Common myeloid progenitor, CD34-positive (primary cell): ENCODE data around the gene FGFR3.
A peak's percentile ranks its signal among the peaks of the same experiment; 100 is the strongest.

Experiments used
- CTCF ChIA-PET: fragments of 350-600 bp; sonication (Branson Sonifier 250); formaldehyde crosslinking; loops from one replicate; lab custom pipeline; 2021; ENCODE audit warnings: antibody characterized with exemption; lab: Charles Lee
- POLR2A ChIA-PET: fragments of 350-600 bp; sonication (Branson Sonifier 250); formaldehyde crosslinking; loops from one replicate; lab custom pipeline; 2021; ENCODE audit warnings: antibody characterized with exemption; lab: Charles Lee
- DNase-seq, 3 donors: peaks; one replicate each; pipeline versions ENCODE4 v3.0.0 to v3.0.0-alpha.2; 2013
- H3K27ac ChIP-seq, 2 experiments: 1 replicate in 1 of 2; 2 replicates in 1 of 2; pipeline ENCODE4 v1.7.0; 2013; ENCODE audit warnings: inconsistent platforms in 2 of 2, low read length in 2 of 2, mild to moderate bottlenecking in 2 of 2, low read depth in 1 of 2, moderate library complexity in 1 of 2; ENCODE audit not compliant: severe bottlenecking in 2 of 2, insufficient read depth in 1 of 2, poor library complexity in 1 of 2
- H3K27me3 ChIP-seq, 5 experiments: replicated peaks in 2 of 5; 1 replicate in 3 of 5; 2 replicates in 2 of 5; pipeline versions ENCODE4 v1.6.1 to v1.7.0; 2013; ENCODE audit warnings: low read length in 4 of 5, mild to moderate bottlenecking in 2 of 5, moderate library complexity in 2 of 5, inconsistent platforms in 1 of 5; ENCODE audit not compliant: insufficient read depth in 5 of 5, control insufficient read depth in 4 of 5
- H3K36me3 ChIP-seq, 4 experiments: 1 replicate in 2 of 4; 2 replicates in 2 of 4; pipeline versions ENCODE4 v1.6.1 to v1.7.0; 2013; ENCODE audit warnings: low read length in 3 of 4, control low read depth in 1 of 4, mild to moderate bottlenecking in 1 of 4; ENCODE audit not compliant: control insufficient read depth in 4 of 4, insufficient read depth in 4 of 4
- H3K4me1 ChIP-seq, 4 experiments: 1 replicate in 3 of 4; 2 replicates in 1 of 4; pipeline versions ENCODE4 v1.6.1 to v1.7.1; 2013; ENCODE audit warnings: low read length in 3 of 4, mild to moderate bottlenecking in 3 of 4, control low read depth in 1 of 4, inconsistent platforms in 1 of 4, moderate library complexity in 1 of 4; ENCODE audit not compliant: control insufficient read depth in 4 of 4, insufficient read depth in 4 of 4; ENCODE audit errors: control extremely low read depth in 1 of 4
- H3K4me3 ChIP-seq, 7 experiments: 1 replicate in 4 of 7; 2 replicates in 3 of 7; pipeline versions ENCODE4 v1.5.1 to v1.7.0; 2013; ENCODE audit warnings: mild to moderate bottlenecking in 7 of 7, low read length in 6 of 7, moderate library complexity in 6 of 7, inconsistent platforms in 2 of 7, low read depth in 2 of 7, control low read depth in 1 of 7; ENCODE audit not compliant: insufficient read depth in 4 of 7, control insufficient read depth in 1 of 7; ENCODE audit errors: extremely low read depth in 1 of 7
- H3K9me3 ChIP-seq, 5 experiments: 1 replicate in 4 of 5; 2 replicates in 1 of 5; pipeline versions ENCODE4 v1.6.1 to v1.7.1; 2013; ENCODE audit warnings: low read length in 4 of 5, mild to moderate bottlenecking in 2 of 5, inconsistent platforms in 1 of 5, low read depth in 1 of 5, moderate library complexity in 1 of 5; ENCODE audit not compliant: control insufficient read depth in 4 of 5, insufficient read depth in 2 of 5; ENCODE audit errors: control extremely low read depth in 1 of 5
- WGBS: methylation state at CpG from one replicate; pipeline ENCODE4 v1.1.5; 2013; ENCODE audit not compliant: insufficient coverage; 5-methylcytosine and 5-hydroxymethylcytosine counted together

The FGFR3 gene

GRCh38 chr4:1825326-1825725, 32.2 kb downstream of the FGFR3 start:
- ChIA-PET CTCF (no interaction called here), POLR2A (no interaction called here)
- H3K4me3 ChIP-seq = no peak overlapping the region
- no peaks in the 10 kb centered on the region for H3K27me3 ChIP-seq
- no peaks in the 10 kb centered on the region for H3K9me3 ChIP-seq
- no peaks in the 10 kb centered on the region for H3K4me1 ChIP-seq
- H3K27ac ChIP-seq = no peak overlapping the region
- peaks cover 0 to 66% (median 45%) of the 10 kb centered on the region in 4 experiments for H3K36me3 ChIP-seq
- no peak for DNase-seq
- WGBS = 97% methylated on average over 19 of the region's 19 CpGs

- 97% methylated on average over 29 of the region's 30 CpGs for WGBS
- Histone ChIP-seq H3K27ac (no peak overlapping the region), H3K4me1 (peaks cover 0 to 6% (median 3%) of the 10 kb centered on the region in 4 experiments), H3K4me3 (no peak overlapping the region), H3K36me3 (peaks cover 0 to 70% (median 46%) of the 10 kb centered on the region in 4 experiments), H3K9me3 (no peaks in the 10 kb centered on the region), H3K27me3 (no peaks in the 10 kb centered on the region)
- DNase-seq = no peak
- ChIA-PET CTCF (interaction anchor here (1.6 kb wide), 1 partner anchor 72 kb away, joined by 5 read pairs; no protein-coding TSS in a partner anchor), POLR2A (no interaction called here)
Observed at GRCh38 chr4:1826531-1827350, 33.6 kb downstream of the FGFR3 start.

- peaks cover 5 to 67% (median 45%) of the 10 kb centered on the region in 4 experiments for H3K36me3 ChIP-seq
- 93% methylated on average over 2 of the region's 3 CpGs for WGBS
- no peaks in the 10 kb centered on the region for H3K9me3 ChIP-seq
- H3K4me1 ChIP-seq = peaks cover 0 to 6% (median 3%) of the 10 kb centered on the region in 4 experiments
- ChIA-PET POLR2A (interaction anchor here (0.6 to 0.9 kb wide), 2 partner anchors 84 to 1135 kb away, joined by 3 to 5 read pairs; no protein-coding TSS in a partner anchor), CTCF (interaction anchor here (0.9 to 2.4 kb wide), 10 partner anchors 12 to 139 kb away, joined by 3 to 9 read pairs (median 3); no protein-coding TSS in a partner anchor)
- H3K4me3 ChIP-seq = no peak overlapping the region
- DNase-seq = no peak
- H3K27me3 ChIP-seq = no peaks in the 10 kb centered on the region
- H3K27ac ChIP-seq = no peak overlapping the region
Observed at GRCh38 chr4:1830234-1830633, 37.1 kb downstream of the FGFR3 start.

- DNase-seq = peak in 2 of 3 donors; percentile 43 to 54
- Histone ChIP-seq H3K4me3 (no peak overlapping the region), H3K27ac (no peak overlapping the region), H3K27me3 (no peaks in the 10 kb centered on the region), H3K9me3 (no peaks in the 10 kb centered on the region), H3K36me3 (peaks cover 5 to 67% (median 46%) of the 10 kb centered on the region in 4 experiments), H3K4me1 (peaks cover 0 to 6% (median 3%) of the 10 kb centered on the region in 4 experiments)
- CTCF ChIA-PET = interaction anchor here (0.9 to 2.4 kb wide), 12 partner anchors 10 to 139 kb away, joined by 3 to 9 read pairs (median 4); no protein-coding TSS in a partner anchor
- WGBS = 76% methylated on average over 6 of the region's 8 CpGs
- POLR2A ChIA-PET = interaction anchor here (0.6 to 0.9 kb wide), 2 partner anchors 84 to 1134 kb away, joined by 3 to 5 read pairs; no protein-coding TSS in a partner anchor
Observed at GRCh38 chr4:1830642-1831228, 37.6 kb downstream of the FGFR3 start.

GRCh38 chr4:1831331-1831730, 38.2 kb downstream of the FGFR3 start:
- peaks cover 7 to 65% (median 47%) of the 10 kb centered on the region in 4 experiments for H3K36me3 ChIP-seq

GRCh38 chr4:1832690-1833089, 39.6 kb downstream of the FGFR3 start:
- H3K27ac ChIP-seq = no peak overlapping the region
- peaks cover 0 to 6% (median 3%) of the 10 kb centered on the region in 4 experiments for H3K4me1 ChIP-seq
- no peaks in the 10 kb centered on the region for H3K9me3 ChIP-seq
- no peaks in the 10 kb centered on the region for H3K27me3 ChIP-seq
- POLR2A ChIA-PET = no interaction called here
- no peak overlapping the region for H3K4me3 ChIP-seq
- DNase-seq = no peak
- CTCF ChIA-PET = interaction anchor here (0.8 to 4.9 kb wide), 5 partner anchors 12 to 67 kb away, joined by 3 to 29 read pairs (median 4); no protein-coding TSS in a partner anchor
- peaks cover 7 to 68% (median 48%) of the 10 kb centered on the region in 4 experiments for H3K36me3 ChIP-seq
- 95% methylated on average over 12 of the region's 18 CpGs for WGBS

More at GRCh38 chr4:1831331-1831730, 38.2 kb downstream of the FGFR3 start:
- Histone ChIP-seq H3K27ac (no peak overlapping the region), H3K4me1 (peaks cover 0 to 6% (median 3%) of the 10 kb centered on the region in 4 experiments), H3K4me3 (no peak overlapping the region), H3K9me3 (no peaks in the 10 kb centered on the region), H3K27me3 (no peaks in the 10 kb centered on the region)
- POLR2A ChIA-PET = no interaction called here
- CTCF ChIA-PET = interaction anchor here (1.1 to 4.9 kb wide), 10 partner anchors 10 to 140 kb away, joined by 3 to 29 read pairs (median 4); no protein-coding TSS in a partner anchor
- DNase-seq = no peak
- 99% methylated on average over 7 of the region's 8 CpGs for WGBS
